ENCODE results near the gene C16orf95.
"Not testable (repeated sequence)": the region's sequence is repeated elsewhere in the genome, so short reads cannot be mapped to it uniquely, and the experiment has no call there.

Gene C16orf95

DNA sequence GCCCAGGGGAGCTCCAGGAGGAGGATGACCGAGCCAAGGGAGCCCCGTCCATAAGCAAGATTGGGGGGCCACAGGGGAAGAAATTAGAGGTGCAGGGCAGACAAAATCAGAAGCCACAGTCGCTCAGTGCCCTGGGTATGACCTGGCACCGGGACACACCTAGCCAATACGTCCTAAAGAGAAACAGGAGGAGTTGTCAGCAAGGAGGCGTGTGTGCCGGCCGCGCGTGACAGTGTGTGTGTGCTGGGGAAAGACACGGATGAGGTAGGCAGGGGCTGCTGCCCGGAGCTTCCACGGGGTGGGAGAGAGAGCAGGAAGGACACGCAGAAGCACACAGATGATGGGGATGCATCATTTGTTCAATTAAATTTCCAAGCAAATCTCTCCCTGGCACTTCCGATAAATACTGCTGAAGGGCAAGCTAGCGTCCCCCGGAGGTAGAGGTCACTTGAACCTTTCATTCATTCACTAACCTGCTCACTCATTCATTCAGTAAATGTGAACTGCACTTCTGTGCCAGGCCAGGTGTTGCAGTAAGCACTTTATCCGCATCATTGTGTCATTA, 38.0 kb downstream of the C16orf95 start:
- H3K4me3 Mint-ChIP-seq, result no peak overlapping the region
- no peaks in the 10 kb centered on the region for H3K9me3 Mint-ChIP-seq
- ATAC-seq (replicated peaks) (no peak), DNase-seq (no peak)
- peaks cover 1 to 11% of the 10 kb centered on the region in 2 donors for H3K36me3 Mint-ChIP-seq
- H3K4me1 Mint-ChIP-seq, result peaks cover 5 to 6% of the 10 kb centered on the region in 2 donors
- H3K27ac Mint-ChIP-seq, result no peak overlapping the region
- H3K27me3 Mint-ChIP-seq, result peaks cover 19 to 30% of the 10 kb centered on the region in 2 donors

DNA sequence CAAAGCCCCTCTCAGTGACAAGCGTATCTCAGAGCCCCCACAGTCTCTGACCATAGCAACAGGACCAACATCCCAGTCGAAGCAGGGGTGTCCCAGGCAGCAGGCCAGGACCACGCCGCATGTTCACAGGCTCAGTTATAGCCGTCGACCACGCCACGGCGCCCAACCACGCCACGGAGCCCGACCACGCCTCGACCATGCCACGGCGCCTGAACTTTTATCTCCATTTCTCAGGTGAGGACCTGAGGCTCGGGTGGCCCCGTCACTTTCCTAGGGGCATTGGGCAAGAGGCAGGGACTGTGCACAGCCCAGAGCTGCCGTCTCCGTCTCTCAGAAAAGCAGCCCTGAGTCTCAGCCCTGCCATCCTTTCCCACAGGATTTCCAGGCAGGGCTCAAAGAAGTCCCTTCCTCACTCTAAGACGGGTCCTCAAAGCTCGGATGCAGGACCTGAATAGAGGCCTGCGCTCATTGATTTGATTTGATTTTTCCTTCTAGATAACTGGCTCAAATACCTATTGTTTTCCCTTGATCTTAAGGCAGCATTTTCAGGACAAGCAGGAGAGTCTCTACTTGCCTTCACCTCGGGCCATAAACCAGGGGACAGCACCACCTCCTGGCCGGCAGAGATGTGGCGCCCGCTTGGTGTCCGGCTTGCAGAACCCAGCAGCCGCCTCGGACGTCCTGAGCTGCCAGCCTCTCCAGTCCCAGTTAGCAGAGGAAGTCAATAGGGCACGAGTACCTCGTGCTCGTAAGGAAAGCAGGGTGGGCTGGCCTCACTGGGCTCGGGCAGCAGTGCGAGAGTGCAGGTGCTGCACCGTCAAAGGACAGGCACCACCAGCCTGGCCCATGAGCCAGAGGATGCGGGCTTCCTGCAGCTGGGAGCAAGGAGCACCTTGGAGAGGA, 38.8 kb downstream of the C16orf95 start:
- Mint-ChIP-seq H3K36me3 (peaks cover 0 to 11% of the 10 kb centered on the region in 2 donors), H3K4me1 (peaks cover 5 to 6% of the 10 kb centered on the region in 2 donors), H3K4me3 (no peak overlapping the region), H3K27me3 (peaks cover 19 to 29% of the 10 kb centered on the region in 2 donors), H3K27ac (no peak overlapping the region), H3K9me3 (no peaks in the 10 kb centered on the region)
- DNase-seq (peak; percentile 25), ATAC-seq (replicated peaks) (peak; percentile 81 to 88)

DNA sequence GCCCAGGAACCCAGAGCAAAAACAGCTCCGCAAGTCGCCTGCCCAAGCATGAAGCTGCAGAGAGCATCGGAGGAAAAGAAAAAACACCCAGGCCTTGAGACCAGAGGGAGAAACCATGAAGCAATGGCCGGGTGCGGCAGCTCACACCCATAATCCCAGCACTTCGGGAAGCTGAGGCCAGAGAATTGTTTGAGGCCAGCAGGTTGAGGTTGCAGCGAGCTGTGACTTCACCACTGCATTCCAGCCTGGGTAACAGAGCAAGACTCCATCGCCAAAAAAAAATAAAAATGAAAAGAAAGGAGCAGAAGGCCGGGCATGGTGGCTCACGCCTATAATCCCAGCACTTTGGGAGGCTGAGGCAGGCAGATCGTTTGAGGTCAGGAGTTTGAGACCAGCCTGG, 40.3 kb downstream of the C16orf95 start:
- DNase-seq, result no peak
- H3K4me3 Mint-ChIP-seq, result no peak overlapping the region
- H3K36me3 Mint-ChIP-seq, result peaks cover 0 to 11% of the 10 kb centered on the region in 2 donors
- no peak overlapping the region for H3K27ac Mint-ChIP-seq
- H3K27me3 Mint-ChIP-seq, result peaks cover 19 to 30% of the 10 kb centered on the region in 2 donors
- no peak for ATAC-seq (replicated peaks)
- H3K4me1 Mint-ChIP-seq, result peaks cover 5 to 6% of the 10 kb centered on the region in 2 donors
- H3K9me3 Mint-ChIP-seq, result no peaks in the 10 kb centered on the region

DNA sequence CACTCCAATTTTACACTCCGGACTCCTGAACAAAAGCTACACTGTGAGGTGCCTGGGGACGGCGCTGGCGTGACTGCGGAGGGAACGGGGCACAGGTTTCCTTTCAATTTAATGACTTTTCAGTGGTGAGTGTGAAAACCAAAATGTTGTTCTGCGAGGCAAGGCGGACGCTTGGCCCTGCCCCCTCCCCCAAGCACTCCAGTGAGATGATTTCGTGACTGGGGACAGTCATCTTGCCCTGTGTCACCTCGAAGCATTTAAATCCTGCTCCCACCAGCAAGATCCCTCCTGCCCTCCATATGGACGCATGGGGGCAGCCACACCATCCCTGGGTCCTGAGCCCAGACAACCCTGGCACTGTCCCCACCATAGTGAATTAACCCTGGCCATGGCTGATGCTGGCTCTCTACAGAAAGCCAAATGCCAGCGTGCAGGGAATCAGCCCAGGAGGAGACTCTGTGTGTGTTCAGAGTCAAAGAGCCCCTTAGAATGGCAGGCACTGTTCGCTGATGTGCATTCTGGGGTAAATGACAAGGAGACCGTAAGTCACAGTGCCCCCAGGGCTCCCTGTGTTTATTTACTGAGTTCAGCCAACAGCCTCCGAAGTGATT, 41.0 kb downstream of the C16orf95 start:
- Mint-ChIP-seq H3K9me3 (no peaks in the 10 kb centered on the region), H3K36me3 (peaks cover 4 to 11% of the 10 kb centered on the region in 2 donors), H3K4me3 (no peak overlapping the region), H3K4me1 (peaks cover 11% of the 10 kb centered on the region in 2 donors), H3K27ac (no peak overlapping the region), H3K27me3 (peaks cover 24 to 35% of the 10 kb centered on the region in 2 donors)
- ATAC-seq (replicated peaks), result no peak
- no peak for DNase-seq

DNA sequence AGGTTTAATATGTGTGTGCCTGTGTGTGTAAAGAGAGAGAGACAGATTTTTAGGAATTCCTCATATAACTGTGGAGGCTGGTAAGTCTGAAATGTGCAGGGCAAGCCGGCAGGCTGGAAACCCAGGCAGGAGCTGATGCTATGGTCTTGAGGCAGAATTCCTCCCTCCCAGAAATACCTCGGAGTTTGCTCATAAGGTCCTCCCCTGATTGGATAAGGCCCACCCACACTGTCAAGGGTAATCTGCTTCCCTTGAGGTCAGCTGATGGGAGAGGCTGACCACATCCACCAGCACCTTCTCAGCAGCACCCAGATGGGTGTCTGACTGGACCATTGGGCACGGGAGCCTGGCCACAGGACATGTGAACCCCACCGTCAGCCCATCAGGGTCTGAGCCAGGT, 42.4 kb downstream of the C16orf95 start:
- H3K36me3 Mint-ChIP-seq, result peaks cover 4 to 11% of the 10 kb centered on the region in 2 donors
- DNase-seq (no peak), ATAC-seq (replicated peaks) (no peak)
- H3K27me3 Mint-ChIP-seq, result peaks cover 24 to 31% of the 10 kb centered on the region in 2 donors
- no peak overlapping the region for H3K4me3 Mint-ChIP-seq
- no peak overlapping the region for H3K27ac Mint-ChIP-seq
- peaks cover 12 to 13% of the 10 kb centered on the region in 2 donors for H3K4me1 Mint-ChIP-seq
- peaks cover 0 to 2% of the 10 kb centered on the region in 2 donors for H3K9me3 Mint-ChIP-seq

DNA sequence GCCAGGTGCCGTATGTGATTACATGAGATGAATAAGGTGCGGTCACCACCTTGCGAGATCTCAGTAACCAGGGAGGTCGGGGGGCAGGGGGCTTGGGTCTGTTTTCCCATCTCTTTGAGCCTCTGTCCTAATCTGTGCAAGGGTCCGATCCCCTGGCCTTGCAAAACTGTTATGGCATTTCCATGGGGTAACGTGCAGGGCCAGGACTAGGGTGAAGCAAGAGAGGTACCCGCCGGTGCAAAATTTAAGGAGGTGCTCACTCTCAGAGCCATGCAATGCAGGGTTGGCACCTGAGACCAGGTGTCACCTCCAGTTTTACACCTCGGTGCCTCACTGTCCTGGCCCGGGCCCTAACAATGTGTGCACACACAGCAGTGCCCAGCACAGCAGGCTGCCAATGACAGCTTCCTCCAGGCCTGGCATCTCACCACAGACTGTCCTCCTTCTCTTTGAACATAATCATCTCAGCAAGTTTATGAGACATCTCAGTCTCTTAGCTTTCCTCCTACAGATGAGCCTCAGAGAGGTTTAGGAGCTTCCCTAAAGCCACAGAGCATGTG, 43.6 kb downstream of the C16orf95 start:
- peaks cover 5 to 6% of the 10 kb centered on the region in 2 donors for H3K9me3 Mint-ChIP-seq

DNA sequence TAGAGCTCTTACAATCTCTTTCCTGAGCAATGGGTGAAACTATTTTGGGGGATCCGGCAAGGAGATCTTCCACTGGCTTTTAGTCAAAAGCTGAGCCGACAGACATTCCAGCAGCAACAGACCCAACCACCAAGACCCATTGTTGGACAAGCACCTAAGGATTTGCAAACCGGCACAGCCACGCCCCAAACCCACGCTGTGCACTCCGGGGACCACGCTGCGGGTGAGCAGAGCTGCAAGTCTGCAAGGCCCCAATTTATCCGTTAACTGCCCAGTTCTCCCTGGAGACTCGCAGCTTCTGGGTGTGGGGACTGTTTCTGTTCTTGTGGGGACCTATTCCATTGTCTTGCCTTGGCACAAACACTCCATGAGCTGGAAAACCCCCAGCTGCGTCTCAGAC, 45.9 kb downstream of the C16orf95 start:
- no peak for DNase-seq
- no peak overlapping the region for H3K4me3 Mint-ChIP-seq
- H3K27me3 Mint-ChIP-seq, result peaks cover 7 to 8% of the 10 kb centered on the region in 2 donors
- H3K36me3 Mint-ChIP-seq, result peaks cover 5 to 7% of the 10 kb centered on the region in 2 donors
- no peak overlapping the region for H3K27ac Mint-ChIP-seq
- H3K4me1 Mint-ChIP-seq, result peaks cover 7 to 8% of the 10 kb centered on the region in 2 donors
- ATAC-seq (replicated peaks), result no peak
- peaks cover 5 to 6% of the 10 kb centered on the region in 2 donors for H3K9me3 Mint-ChIP-seq

More for the DNA sequence above, 43.6 kb downstream of the C16orf95 start:
- Mint-ChIP-seq H3K27me3 (peaks cover 18 to 22% of the 10 kb centered on the region in 2 donors), H3K36me3 (peaks cover 7 to 9% of the 10 kb centered on the region in 2 donors), H3K27ac (no peak overlapping the region), H3K4me1 (peaks cover 8 to 9% of the 10 kb centered on the region in 2 donors), H3K4me3 (no peak overlapping the region)
- no peak for DNase-seq
- ATAC-seq (replicated peaks), result no peak

DNA sequence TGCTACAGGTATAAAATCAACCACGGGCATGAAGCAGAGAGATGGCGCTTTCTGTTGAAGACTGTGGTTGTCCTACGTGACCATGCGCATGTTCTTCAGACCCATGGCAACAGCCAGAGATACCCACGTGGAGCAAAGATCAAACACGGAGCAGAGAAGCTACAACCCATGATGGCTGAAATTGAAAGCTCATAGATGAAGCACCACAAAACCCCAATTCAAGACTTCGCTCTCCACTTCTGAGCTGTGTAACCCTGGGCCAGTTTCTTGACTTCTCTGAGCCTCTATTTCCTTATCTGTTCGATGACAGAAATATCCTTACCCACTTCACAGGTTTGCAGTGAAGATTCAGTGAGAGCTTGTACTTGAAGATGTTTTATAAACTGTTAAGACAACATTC, 49.6 kb downstream of the C16orf95 start:
- H3K4me1 Mint-ChIP-seq, result peaks cover 8 to 9% of the 10 kb centered on the region in 2 donors
- DNase-seq (no peak), ATAC-seq (replicated peaks) (no peak)
- peaks cover 5 to 7% of the 10 kb centered on the region in 2 donors for H3K36me3 Mint-ChIP-seq
- H3K27ac Mint-ChIP-seq, result no peak overlapping the region
- peaks cover 5 to 7% of the 10 kb centered on the region in 2 donors for H3K27me3 Mint-ChIP-seq
- H3K9me3 Mint-ChIP-seq, result peaks cover 5 to 6% of the 10 kb centered on the region in 2 donors
- no peak overlapping the region for H3K4me3 Mint-ChIP-seq

DNA sequence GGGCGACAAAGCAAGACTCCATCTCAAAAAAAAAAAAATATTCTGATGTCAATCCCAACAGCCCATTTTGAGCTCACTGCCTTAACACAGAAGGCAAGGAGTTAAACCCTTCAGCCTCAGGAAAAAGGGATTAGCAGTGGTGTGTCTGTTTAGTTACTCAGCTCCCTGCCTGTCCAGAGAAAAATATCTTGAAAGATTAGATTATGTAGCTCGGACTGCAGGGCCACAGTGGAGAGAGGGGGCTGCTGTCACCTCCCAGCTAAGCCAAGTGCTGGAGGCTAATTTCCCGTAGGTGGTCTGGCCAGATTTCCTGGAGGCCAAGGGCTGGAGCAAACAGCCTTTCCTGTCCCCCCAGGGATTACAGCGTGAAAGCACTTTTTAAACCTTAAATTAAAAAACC, 50.3 kb downstream of the C16orf95 start:
- Mint-ChIP-seq H3K36me3 (peaks cover 5 to 7% of the 10 kb centered on the region in 2 donors), H3K4me3 (no peak overlapping the region), H3K27ac (no peak overlapping the region), H3K4me1 (peaks cover 8 to 9% of the 10 kb centered on the region in 2 donors), H3K27me3 (peaks cover 5% of the 10 kb centered on the region in 2 donors), H3K9me3 (peaks cover 5 to 7% of the 10 kb centered on the region in 2 donors)
- no peak for ATAC-seq (replicated peaks)
- DNase-seq, result no peak

DNA sequence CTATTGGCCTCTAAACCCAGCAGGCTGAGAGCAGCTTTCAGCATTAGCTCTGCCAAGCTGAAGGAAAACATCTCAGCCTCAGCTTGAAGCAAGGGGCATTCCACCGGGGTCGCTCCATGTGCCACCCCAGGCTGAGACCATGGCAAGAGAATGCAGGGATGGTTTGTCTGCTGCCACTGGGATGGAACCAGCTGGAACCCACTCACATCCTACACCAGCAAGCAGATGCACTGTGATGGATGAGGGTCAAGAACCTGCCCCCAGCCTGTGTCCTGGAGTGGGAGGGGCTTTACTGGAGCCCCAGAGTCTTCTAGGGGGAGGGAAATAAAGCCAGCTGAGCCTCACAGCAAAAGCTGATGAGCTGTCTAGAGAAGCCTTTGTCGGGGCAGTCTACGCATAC, 51.9 kb downstream of the C16orf95 start:
- Mint-ChIP-seq H3K36me3 (peaks cover 9 to 14% of the 10 kb centered on the region in 2 donors), H3K27me3 (no peaks in the 10 kb centered on the region), H3K27ac (no peak overlapping the region), H3K9me3 (peaks cover 11 to 19% of the 10 kb centered on the region in 2 donors), H3K4me1 (peaks cover 0 to 2% of the 10 kb centered on the region in 2 donors), H3K4me3 (no peak overlapping the region)
- DNase-seq (no peak), ATAC-seq (replicated peaks) (no peak)

DNA sequence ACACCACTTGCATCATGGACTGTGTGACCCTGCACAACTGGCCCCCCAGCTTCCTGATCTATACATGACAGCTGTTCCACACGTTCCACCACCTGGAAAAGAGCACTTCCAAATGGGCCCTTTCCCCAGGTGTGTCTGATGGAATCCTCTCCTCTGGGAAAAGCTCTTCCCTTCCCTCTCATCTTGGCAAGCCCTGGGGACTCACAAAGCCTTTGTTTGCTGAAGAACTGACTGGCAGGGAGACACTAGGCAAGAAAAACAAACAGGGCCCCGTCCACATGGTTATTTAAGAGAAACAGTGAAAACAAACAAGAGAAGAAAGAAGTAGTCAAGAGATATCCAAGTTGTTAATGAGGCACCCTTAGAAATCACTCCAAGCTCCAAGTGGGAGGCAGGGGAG, 52.6 kb downstream of the C16orf95 start:
- Mint-ChIP-seq H3K4me1 (peaks cover 0 to 2% of the 10 kb centered on the region in 2 donors), H3K27ac (no peak overlapping the region)
- ATAC-seq (replicated peaks), result no peak

DNA sequence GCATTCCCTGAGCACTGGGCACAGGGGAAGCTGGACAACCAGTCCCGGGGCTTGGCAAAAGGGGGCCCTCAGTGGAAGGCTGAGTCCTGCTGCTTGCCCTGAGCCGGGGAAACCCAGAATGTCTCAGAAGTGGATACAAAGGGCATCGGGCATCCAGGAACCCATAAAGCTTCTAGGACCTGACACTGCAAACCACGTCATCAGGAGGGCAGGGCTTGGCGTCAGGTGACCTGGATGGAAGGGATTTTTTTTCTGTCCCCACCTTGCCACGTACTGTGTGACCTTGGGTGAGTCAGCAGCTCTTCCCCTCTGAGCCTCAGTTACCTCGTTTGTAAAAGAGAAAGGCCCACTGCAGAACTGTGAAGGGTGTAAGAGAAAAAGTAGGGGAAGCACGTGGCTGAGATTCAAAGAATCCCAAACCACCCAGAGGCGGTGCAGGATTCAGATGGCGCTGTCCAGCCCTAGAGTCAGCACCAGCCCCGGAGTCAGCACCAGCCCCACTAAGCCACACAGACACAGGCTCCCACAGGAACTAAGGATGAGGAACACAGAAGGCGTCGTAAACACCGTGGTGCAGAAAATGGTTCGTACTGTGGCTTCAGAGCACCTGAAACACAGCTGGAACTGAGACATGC, 53.7 kb downstream of the C16orf95 start:
- no peak overlapping the region for H3K4me3 Mint-ChIP-seq
- peaks cover 6 to 9% of the 10 kb centered on the region in 2 donors for H3K36me3 Mint-ChIP-seq
- no peak overlapping the region for H3K27ac Mint-ChIP-seq
- no peak for DNase-seq
- no peaks in the 10 kb centered on the region for H3K27me3 Mint-ChIP-seq
- no peak for ATAC-seq (replicated peaks)
- peaks cover 8 to 13% of the 10 kb centered on the region in 2 donors for H3K9me3 Mint-ChIP-seq
- peaks cover 0 to 2% of the 10 kb centered on the region in 2 donors for H3K4me1 Mint-ChIP-seq

More for the DNA sequence above, 52.6 kb downstream of the C16orf95 start:
- Mint-ChIP-seq H3K27me3 (no peaks in the 10 kb centered on the region), H3K9me3 (peaks cover 10 to 20% of the 10 kb centered on the region in 2 donors), H3K36me3 (peaks cover 9 to 14% of the 10 kb centered on the region in 2 donors), H3K4me3 (no peak overlapping the region)
- DNase-seq, result no peak

DNA sequence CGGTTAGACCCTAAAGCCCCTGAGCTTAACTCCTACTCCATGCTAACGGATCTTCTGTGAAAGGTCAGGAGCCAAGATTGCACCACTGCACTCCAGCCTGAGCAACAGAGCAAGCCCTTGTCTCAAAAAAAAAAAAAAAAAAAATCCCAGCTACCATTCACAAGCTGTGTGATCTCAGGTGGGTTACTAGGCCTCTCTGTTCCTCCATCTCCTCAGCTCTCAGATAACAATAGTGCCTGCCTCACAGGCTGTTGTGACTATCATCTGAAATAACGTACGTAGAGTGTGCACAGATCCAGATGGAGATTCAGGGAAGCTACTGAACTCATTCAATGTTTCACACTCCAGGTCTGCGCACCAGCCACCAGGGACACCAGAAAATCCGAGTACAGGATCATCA, 57.8 kb downstream of the C16orf95 start:
- Mint-ChIP-seq H3K9me3 (peaks cover 8 to 13% of the 10 kb centered on the region in 2 donors), H3K27ac (no peak overlapping the region), H3K4me3 (no peak overlapping the region), H3K36me3 (peaks cover 6 to 9% of the 10 kb centered on the region in 2 donors), H3K27me3 (no peaks in the 10 kb centered on the region), H3K4me1 (peaks cover 0 to 2% of the 10 kb centered on the region in 2 donors)
- ATAC-seq (replicated peaks), result no peak
- no peak for DNase-seq

DNA sequence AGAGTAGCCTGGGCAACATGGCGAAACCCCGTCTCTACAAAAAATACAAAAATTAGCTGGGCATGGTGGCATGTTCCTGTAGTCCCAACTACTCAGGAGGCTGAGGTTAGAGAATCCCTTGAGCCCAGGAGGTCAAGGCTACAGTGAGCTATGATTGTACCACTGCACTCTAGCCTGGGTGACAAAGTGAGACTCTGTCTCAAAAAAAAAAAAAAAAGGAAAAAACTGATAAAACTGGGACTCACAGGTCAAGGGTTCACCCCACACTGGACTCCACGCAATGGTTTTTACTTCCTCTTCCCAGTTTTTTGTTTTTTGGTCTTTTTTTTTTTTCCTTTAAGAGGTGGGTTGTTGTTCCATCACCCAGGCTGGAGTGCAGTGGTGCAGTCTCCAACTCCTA, 58.5 kb downstream of the C16orf95 start:
- ATAC-seq (replicated peaks); H3K27me3 Mint-ChIP-seq; H3K4me3 Mint-ChIP-seq; H3K4me1 Mint-ChIP-seq; DNase-seq; H3K36me3 Mint-ChIP-seq; H3K27ac Mint-ChIP-seq: not testable (repeated sequence)
- H3K9me3 Mint-ChIP-seq, result peaks cover 8 to 13% of the 10 kb centered on the region in 2 donors
